ENCODE data around the gene EIF4EBP2.

DNA sequence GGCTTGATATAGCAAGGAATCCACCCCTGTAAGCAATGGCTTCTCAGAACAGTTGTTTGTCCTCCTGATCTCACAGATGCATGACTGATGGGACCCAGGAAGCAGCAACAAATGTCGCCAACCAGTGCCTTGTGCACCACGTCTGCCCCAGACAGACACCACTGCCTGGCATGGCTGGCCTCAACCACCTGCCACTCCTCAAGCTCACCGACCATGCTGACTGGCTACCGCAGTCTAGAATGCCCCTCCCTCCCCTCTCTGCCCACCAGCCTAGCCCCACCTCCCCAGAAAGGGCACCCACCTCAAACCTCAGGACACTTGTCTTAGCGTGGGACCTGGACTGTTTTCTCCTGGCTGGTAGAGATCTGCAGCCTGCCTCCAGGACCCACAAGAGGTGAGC, 45.5 kb upstream of the EIF4EBP2 start:
- no peak for TF ChIP-seq CTCF (conservative IDR thresholded peaks at IDR 0.05)
- no peak for TF ChIP-seq ZFX (IDR thresholded peaks at IDR 0.05)
